Kidney capillary endothelial cell (primary cell): ENCODE measurements around the gene KLHL17.

Experiments used
- DNase-seq: peaks from one replicate; pipeline ENCODE4 v3.0.0-alpha.2; 2018; ENCODE audit warnings: low spot score

KLHL17 gene

GRCh38 chr1:952603-953002, 7.8 kb upstream of the KLHL17 start:
- no peak for DNase-seq

DNA sequence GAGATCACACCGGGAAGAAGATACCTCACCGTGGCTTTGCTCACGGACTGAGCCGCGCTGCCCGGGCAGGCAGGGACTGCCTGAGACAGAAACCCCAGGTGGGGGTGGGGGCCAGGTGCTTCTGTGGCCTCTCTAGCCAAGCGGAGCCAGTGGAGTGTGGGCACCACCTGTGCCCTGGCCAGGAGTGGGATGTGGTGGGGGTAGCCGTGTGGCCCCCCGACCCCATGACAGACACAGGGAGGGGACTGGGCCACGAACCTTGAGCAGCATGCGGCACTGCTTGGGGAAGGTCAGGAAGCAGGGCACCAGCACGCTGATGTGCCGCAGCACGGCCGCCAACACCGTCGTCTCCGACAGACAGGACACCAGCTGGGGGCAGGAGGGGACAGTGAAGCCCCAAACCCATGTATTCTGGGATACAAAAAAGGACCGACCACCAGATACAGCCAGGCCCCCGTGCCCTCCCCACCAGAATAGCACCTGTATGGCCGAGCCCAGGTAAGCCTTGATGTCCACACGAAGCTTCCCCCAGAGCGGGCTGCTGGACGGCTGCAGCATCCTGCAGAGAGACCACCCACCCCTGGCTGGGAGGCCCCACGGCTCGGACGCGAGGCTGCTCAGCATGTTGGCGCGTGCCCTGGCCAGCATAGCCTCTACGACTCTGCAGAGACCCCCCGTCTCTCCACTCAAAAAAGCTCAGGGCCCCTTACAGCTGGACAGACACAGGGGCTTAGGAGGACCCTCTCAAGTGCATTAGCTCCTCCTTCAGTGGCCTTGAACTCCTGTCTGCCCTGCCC, 6.7 kb upstream of the KLHL17 start:
- DNase-seq = no peak

DNA sequence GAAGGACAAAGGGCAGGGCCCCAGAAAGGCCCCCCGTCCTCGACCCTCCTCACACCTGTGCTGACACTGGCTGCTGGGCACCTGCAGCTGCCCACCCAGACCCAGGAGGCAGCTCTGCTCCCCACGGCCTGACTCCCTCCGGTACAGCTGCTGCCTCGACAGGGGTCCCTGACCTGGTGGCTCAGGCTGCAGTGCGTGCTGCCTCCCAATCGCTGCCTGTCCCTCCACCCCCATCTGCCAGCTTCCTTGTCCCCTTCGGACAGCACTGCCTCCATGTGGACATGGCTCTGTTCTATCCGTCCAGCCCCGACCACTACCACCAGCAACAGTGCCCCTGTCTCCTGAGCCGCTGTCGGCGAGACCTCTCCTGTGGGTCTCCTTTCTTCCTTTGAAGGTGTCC, 5.5 kb upstream of the KLHL17 start:
- no peak for DNase-seq

DNA sequence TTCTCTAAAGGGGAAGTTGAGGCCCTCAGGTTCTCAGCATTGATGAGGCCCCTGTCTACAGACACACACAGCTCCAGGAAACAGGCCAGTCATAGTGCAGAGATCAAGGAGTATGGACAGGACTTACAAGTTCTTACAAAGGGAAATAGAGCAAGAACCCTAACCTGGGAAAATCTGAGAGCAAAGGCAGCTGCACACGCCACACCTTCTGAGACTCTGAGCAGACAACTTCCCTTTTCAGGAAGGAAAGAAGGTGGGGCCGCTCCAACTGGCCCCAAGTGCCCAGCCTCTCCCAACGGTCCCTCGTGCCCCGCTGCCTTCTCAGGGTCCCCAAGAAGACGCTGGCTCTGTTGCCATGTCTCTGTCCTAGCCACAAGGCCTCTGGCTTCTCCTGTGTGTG, 4.9 kb upstream of the KLHL17 start:
- no peak for DNase-seq

GRCh38 chr1:956636-957035, 3.7 kb upstream of the KLHL17 start:
- no peak for DNase-seq

DNA sequence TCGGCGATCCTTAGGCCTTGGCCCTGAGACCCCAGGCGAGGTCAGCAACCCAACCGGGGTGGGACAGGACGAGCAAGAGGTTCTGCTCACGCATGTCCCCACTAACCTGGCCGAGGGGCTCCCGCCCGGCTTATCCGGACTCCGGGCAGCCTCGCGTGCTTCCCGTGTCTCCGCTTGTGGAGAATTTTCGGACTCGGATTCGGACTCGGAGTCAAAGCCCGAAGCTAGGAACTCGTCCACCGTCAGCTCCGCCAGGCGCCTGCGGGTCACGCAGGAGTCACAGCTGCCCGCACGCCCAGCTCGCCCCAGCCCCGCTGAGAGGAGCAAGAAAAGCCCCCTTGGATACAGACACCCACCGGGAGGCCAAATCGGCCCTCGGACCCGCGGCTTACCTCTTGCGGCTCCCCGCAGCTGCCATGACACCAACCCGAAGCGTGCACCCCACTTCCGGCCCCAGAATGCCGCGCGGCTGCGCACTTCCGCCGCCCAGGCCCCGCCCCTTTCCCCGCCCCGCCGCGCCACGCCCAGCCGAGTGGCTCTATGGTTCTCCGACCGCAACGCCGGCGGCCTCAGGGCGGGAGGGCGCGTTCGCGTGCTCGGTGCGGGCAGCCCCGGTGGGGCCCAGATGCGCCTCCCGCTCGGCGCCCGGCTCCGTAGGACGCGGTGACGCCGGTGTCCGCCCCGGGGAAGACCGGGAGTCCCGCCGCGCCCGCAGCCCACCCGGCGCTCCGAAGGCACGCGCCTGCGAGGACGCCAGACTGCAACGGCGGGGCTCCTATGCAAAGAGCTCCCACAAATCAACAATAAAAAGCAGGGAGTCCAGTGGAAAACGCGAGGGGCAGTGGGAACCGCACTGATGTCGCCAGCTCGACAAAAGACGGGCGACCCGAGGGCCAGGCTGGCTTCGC, 1.3 kb upstream of the KLHL17 start, which contains the start of gene NOC2L:
Gene NOC2L, minus strand, starts transcription at position 434 of the 908 bp plus-strand sequence. Its CDS starts 16 bp downstream, at position 418.
- peak; percentile 84 for DNase-seq

GRCh38 chr1:959731-960362, 537 bp upstream of the KLHL17 start:
- no peak for DNase-seq

DNA sequence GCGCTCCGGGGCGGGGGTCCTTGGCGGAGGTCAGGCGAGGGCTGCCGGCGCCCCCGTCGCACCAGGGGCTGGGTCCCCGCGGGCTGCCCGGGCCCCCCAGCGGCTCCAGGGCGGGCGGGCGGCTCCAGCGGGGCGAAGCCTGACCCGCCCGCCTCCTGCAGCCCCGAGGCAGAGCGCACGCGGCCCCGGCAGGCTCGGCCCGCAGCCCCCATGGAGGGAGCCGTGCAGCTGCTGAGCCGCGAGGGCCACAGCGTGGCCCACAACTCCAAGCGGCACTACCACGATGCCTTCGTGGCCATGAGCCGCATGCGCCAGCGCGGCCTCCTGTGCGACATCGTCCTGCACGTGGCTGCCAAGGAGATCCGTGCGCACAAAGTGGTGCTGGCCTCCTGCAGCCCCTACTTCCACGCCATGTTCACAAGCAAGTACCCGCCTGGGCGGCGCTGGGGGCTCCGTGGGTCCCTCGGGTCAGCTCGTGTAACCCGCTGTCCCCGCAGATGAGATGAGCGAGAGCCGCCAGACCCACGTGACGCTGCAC, 817 bp downstream of the KLHL17 start:
- DNase-seq = no peak

DNA sequence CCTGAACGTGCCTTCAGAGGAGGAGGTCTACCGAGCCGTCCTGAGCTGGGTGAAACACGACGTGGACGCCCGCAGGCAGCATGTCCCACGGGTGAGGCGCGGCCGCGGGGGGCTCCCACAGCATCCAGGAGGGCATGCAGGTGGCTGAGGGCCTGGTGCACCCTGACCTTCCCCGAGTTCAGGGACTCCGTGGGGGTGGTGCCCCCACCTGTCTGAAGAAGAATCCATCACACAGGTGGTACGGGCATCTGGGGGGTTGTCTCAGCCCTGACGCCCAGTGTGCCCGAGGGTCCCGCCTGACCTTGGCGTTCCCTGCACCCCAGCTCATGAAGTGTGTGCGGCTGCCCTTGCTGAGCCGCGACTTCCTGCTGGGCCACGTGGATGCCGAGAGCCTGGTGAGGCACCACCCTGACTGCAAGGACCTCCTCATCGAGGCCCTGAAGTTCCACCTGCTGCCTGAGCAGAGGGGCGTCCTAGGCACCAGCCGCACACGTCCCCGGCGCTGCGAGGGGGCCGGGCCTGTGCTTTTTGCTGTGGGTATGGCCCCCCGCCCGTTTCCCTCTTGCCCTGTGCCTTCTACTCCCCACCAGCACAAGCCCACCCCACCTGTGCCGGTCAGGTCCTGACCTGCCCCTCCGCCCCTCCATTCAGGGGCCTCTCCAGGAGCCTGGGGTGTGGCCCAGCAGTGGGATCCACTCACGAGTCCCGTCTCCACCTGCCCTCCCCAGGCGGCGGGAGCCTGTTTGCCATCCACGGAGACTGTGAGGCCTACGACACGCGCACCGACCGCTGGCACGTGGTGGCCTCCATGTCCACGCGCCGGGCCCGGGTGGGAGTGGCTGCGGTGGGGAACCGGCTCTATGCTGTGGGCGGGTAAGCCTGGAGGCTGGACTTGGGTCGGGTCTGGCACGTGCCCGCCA, 2.3 kb downstream of the KLHL17 start:
- DNase-seq = no peak

GRCh38 chr1:963301-963651, 2.9 kb downstream of the KLHL17 start:
- no peak for DNase-seq

- DNase-seq = no peak
These were observed 3.6 kb downstream of the KLHL17 start for GRCh38 chr1:963746-964525.

DNA sequence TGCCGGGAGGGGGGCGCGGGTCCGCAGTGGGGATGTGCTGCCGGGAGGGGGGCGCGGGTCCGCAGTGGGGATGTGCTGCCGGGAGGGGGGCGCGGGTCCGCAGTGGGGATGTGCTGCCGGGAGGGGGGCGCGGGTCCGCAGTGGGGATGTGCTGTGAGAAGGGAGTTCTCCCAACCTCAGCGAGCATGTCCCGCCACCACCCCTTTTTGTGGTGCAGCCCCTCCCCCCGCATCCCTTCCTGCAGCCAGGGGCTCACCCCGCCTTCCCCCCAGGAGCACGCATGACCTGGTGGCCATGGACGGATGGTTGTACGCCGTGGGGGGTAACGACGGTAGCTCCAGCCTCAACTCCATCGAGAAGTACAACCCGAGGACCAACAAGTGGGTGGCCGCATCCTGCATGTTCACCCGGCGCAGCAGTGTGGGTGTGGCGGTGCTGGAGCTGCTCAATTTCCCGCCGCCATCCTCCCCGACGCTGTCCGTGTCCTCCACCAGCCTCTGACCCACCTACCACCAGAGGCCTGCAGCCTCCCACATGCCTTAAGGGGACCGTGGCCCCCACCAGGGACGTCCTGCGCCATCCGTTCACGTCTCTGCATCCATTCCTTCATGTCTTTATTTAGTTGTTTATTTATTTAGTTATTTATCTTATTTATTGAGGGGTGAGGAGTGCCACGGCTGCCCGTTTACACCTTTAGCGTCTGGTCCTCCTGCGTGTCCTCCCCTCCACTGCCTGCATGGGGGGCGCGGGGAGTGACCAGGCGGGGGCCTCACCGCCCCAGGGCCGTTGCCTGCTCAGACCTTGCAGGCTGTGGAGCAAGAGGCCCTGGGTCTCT, 4.5 kb downstream of the KLHL17 start:
- DNase-seq = no peak

- no peak for DNase-seq
These were observed 5.2 kb downstream of the KLHL17 start for GRCh38 chr1:965526-966134.

GRCh38 chr1:966135-966703, 5.8 kb downstream of the KLHL17 start, which contains the start of gene PLEKHN1:
PLEKHN1 (plus strand) TSS chr1:966482; CDS start chr1:966532, 50 bp downstream.
- DNase-seq = peak; percentile 42

DNA sequence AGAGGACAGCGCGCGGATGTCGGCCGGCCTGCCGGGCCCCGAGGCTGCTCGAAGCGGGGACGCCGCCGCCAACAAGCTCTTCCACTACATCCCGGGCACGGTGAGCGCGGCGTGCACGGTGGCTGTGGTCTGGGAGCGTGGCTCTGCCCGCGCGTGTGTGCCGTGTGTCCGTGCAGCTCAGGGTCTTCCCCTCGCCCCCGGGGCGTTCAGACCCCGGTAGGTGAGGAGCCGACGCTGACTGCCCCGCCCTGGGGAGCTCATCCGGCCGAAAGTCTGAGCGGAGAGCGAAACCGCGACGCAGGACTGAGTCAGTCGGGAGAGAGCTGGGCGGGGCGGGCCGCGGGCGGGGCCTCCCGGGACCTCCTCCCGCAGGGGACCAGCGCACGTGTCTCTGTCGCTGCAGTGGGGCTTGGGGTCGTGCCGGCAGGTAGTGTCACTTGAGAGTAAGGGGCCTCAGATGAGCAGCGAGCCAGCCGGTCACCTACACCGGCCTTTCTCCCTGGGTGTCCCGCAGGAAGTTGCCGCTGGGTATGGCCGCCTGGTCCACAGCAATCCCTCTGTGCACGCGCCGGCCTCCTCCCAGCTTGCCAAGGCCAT, 6.4 kb downstream of the KLHL17 start:
- DNase-seq = peak; percentile 61

DNA sequence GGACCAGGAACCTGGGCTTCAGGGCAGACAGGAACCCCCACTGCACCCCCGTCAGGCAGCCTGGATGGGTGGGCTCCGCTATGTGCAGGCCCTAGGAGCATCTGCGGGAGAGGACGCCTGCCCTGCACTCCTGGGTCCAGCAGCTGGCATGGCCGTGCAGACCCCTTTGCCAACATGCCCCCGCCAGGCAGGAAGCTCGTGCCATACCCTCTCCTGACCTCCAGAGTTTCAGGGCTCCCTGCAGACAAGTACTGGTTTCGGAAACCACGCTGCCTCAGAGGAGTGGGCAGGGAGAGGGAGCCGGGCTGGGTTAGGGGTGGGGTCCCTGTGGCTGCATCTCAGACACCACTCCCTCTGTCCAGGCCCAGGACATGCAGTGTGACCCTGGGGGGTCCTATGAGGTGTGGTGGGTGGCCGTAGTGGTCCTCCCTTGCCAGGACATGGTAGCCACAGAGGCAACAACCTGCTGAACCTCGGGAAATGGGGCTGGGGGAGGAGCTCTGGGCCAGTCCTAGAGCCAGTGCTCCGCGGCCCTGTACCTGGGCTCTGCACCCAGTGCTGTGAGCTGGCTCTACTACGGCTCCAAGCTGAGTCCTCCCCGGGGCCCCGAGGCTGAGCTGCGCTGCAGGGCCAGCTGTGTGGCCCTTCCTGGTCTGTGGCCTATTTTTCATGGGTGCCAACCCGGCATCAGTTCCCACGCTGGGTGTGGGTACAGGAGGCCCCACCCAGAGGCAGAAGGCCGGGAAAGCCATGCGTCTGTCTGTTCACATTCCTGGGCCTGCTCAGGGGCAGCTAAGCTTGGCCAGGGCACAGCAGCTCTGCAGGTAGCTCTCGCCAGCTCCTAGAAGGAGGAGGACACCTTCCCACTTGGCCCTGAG, 7.3 kb downstream of the KLHL17 start:
- DNase-seq = no peak

DNA sequence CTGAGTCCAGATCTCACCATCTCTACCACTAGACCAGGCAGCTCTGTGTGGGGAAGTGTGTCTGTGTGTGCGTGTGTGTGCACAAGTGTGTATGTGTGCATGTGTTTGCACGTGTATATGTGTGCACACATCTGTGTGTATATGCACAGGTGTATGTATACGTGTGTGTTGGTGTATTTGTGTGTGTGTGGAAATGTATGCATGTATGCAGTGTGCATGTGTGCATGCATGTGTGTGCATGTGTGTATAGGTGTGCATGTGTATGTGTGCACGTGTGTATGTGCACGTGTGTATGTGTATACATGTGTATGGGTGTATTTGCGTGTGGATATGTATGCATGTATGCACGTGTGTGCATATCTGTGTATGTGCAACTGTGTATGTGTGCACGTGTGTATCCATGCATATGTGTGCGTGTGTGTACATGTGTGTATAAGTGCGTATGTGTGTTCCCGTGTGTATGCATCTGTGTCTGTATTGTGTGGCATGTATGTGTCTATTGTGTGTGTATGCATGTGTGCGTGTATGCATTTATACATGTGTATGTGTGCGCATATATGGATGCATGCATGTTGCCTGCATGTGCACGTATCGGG, 9.0 kb downstream of the KLHL17 start:
- DNase-seq = no peak
